Activated naive CD8-positive, alpha-beta T cell treated with anti-CD3 and anti-CD28 coated beads, Interleukin-2, amount 50 U/mL, for 24 hours (primary cell): ENCODE measurements around the gene LPAR3.

ENCODE experiments used
- ATAC-seq: fragments of 150-1000 bp; cut with Tn5 transposase; one replicate; pipeline ENCODE4 v1.10.0; 2021
- DNase-seq: peaks from one replicate; pipeline ENCODE4 v3.0.0; 2021
- H3K27ac Mint-ChIP-seq: one replicate; pipeline ENCODE4 v1.8.0; 2021; ENCODE audit warnings: mild to moderate bottlenecking, mixed read lengths
- H3K27me3 Mint-ChIP-seq: one replicate; pipeline ENCODE4 v1.8.0; 2021; ENCODE audit warnings: mixed read lengths
- H3K36me3 Mint-ChIP-seq: one replicate; pipeline ENCODE4 v1.8.0; 2021; ENCODE audit warnings: low read depth, mixed read lengths
- H3K4me1 Mint-ChIP-seq: one replicate; pipeline ENCODE4 v1.8.0; 2021; ENCODE audit warnings: mixed read lengths
- H3K4me3 Mint-ChIP-seq: one replicate; pipeline ENCODE4 v1.8.0; 2021; ENCODE audit warnings: mild to moderate bottlenecking, moderate library complexity, mixed read lengths
- H3K9me3 Mint-ChIP-seq: one replicate; pipeline ENCODE4 v1.8.0; 2021; ENCODE audit warnings: mixed read lengths

The LPAR3 gene

GRCh38 chr1:84884671-84885389 is 8.2 kb downstream of the LPAR3 start:
- Mint-ChIP-seq H3K27me3 (no peaks in the 10 kb centered on the region), H3K4me3 (no peak overlapping the region), H3K4me1 (peaks cover 7% of the 10 kb centered on the region), H3K9me3 (peaks cover 5% of the 10 kb centered on the region), H3K27ac (no peak overlapping the region), H3K36me3 (no peaks in the 10 kb centered on the region)
- ATAC-seq (no peak), DNase-seq (no peak)

GRCh38 chr1:84883286-84883685 is 9.7 kb downstream of the LPAR3 start:
- H3K27ac Mint-ChIP-seq: no peak overlapping the region
- H3K36me3 Mint-ChIP-seq: no peaks in the 10 kb centered on the region
- no peaks in the 10 kb centered on the region for H3K27me3 Mint-ChIP-seq
- DNase-seq (no peak), ATAC-seq (no peak)
- H3K4me1 Mint-ChIP-seq: no peaks in the 10 kb centered on the region
- peaks cover 5% of the 10 kb centered on the region for H3K9me3 Mint-ChIP-seq
- H3K4me3 Mint-ChIP-seq: no peak overlapping the region

GRCh38 chr1:84877592-84877991 is 15.4 kb downstream of the LPAR3 start:
- H3K27me3 Mint-ChIP-seq: no peaks in the 10 kb centered on the region
- H3K36me3 Mint-ChIP-seq: no peaks in the 10 kb centered on the region
- ATAC-seq: no peak
- peaks cover 4% of the 10 kb centered on the region for H3K4me1 Mint-ChIP-seq
- H3K4me3 Mint-ChIP-seq: no peak overlapping the region
- no peak overlapping the region for H3K27ac Mint-ChIP-seq
- H3K9me3 Mint-ChIP-seq: peaks cover 5% of the 10 kb centered on the region
- no peak for DNase-seq

- DNase-seq (no peak), ATAC-seq (no peak)
- peaks cover 4% of the 10 kb centered on the region for H3K27me3 Mint-ChIP-seq
- H3K4me1 Mint-ChIP-seq: peaks cover 4% of the 10 kb centered on the region
- no peak overlapping the region for H3K4me3 Mint-ChIP-seq
- no peak overlapping the region for H3K27ac Mint-ChIP-seq
- H3K36me3 Mint-ChIP-seq: no peaks in the 10 kb centered on the region
- peaks cover under 1% of the 10 kb centered on the region for H3K9me3 Mint-ChIP-seq
These were observed 16.7 kb downstream of the LPAR3 start for GRCh38 chr1:84876353-84876752.

GRCh38 chr1:84873366-84873765 is 19.6 kb downstream of the LPAR3 start:
- Mint-ChIP-seq H3K9me3 (no peaks in the 10 kb centered on the region), H3K4me3 (no peak overlapping the region), H3K4me1 (peaks cover 7% of the 10 kb centered on the region), H3K27ac (no peak overlapping the region), H3K27me3 (peaks cover 4% of the 10 kb centered on the region), H3K36me3 (no peaks in the 10 kb centered on the region)
- DNase-seq (no peak), ATAC-seq (no peak)

GRCh38 chr1:84872696-84873355 is 20.2 kb downstream of the LPAR3 start:
- Mint-ChIP-seq H3K27ac (no peak overlapping the region), H3K27me3 (peaks cover 4% of the 10 kb centered on the region), H3K36me3 (no peaks in the 10 kb centered on the region), H3K4me1 (peaks cover 7% of the 10 kb centered on the region), H3K9me3 (no peaks in the 10 kb centered on the region), H3K4me3 (no peak overlapping the region)
- no peak for ATAC-seq
- DNase-seq: no peak

- H3K4me1 Mint-ChIP-seq: peaks cover 3% of the 10 kb centered on the region
- DNase-seq (no peak), ATAC-seq (no peak)
- H3K4me3 Mint-ChIP-seq: no peak overlapping the region
- H3K27ac Mint-ChIP-seq: no peak overlapping the region
- H3K27me3 Mint-ChIP-seq: peaks cover 4% of the 10 kb centered on the region
- H3K36me3 Mint-ChIP-seq: no peaks in the 10 kb centered on the region
- no peaks in the 10 kb centered on the region for H3K9me3 Mint-ChIP-seq
These were observed 21.8 kb downstream of the LPAR3 start for GRCh38 chr1:84871181-84871580.

GRCh38 chr1:84870591-84870990 is 22.4 kb downstream of the LPAR3 start:
- peaks cover 3% of the 10 kb centered on the region for H3K4me1 Mint-ChIP-seq
- no peak overlapping the region for H3K4me3 Mint-ChIP-seq
- H3K27me3 Mint-ChIP-seq: peaks cover 4% of the 10 kb centered on the region
- H3K9me3 Mint-ChIP-seq: no peaks in the 10 kb centered on the region
- DNase-seq (no peak), ATAC-seq (no peak)
- no peaks in the 10 kb centered on the region for H3K36me3 Mint-ChIP-seq
- no peak overlapping the region for H3K27ac Mint-ChIP-seq

GRCh38 chr1:84869720-84870119 is 23.3 kb downstream of the LPAR3 start:
- no peak overlapping the region for H3K27ac Mint-ChIP-seq
- ATAC-seq: no peak
- H3K9me3 Mint-ChIP-seq: no peaks in the 10 kb centered on the region
- DNase-seq: no peak
- no peaks in the 10 kb centered on the region for H3K36me3 Mint-ChIP-seq
- no peak overlapping the region for H3K4me3 Mint-ChIP-seq
- peaks cover 3% of the 10 kb centered on the region for H3K4me1 Mint-ChIP-seq
- H3K27me3 Mint-ChIP-seq: peaks cover 6% of the 10 kb centered on the region

GRCh38 chr1:84862810-84863251 is 30.2 kb downstream of the LPAR3 start:
- Mint-ChIP-seq H3K9me3 (no peaks in the 10 kb centered on the region), H3K27ac (peak overlapping the region; percentile 13), H3K4me3 (peak overlapping the region; percentile 37), H3K4me1 (peaks cover 33% of the 10 kb centered on the region), H3K27me3 (peaks cover 2% of the 10 kb centered on the region), H3K36me3 (no peaks in the 10 kb centered on the region)
- ATAC-seq (peak; percentile 90), DNase-seq (peak; percentile 29)

GRCh38 chr1:84861988-84862644 is 30.9 kb downstream of the LPAR3 start:
- H3K27ac Mint-ChIP-seq: no peak overlapping the region
- no peak for DNase-seq
- ATAC-seq: no peak
- no peak overlapping the region for H3K4me3 Mint-ChIP-seq
- no peaks in the 10 kb centered on the region for H3K36me3 Mint-ChIP-seq
- no peaks in the 10 kb centered on the region for H3K9me3 Mint-ChIP-seq
- peaks cover 33% of the 10 kb centered on the region for H3K4me1 Mint-ChIP-seq
- peaks cover 2% of the 10 kb centered on the region for H3K27me3 Mint-ChIP-seq

- DNase-seq (no peak), ATAC-seq (no peak)
- H3K27me3 Mint-ChIP-seq: peaks cover 2% of the 10 kb centered on the region
- H3K9me3 Mint-ChIP-seq: no peaks in the 10 kb centered on the region
- H3K36me3 Mint-ChIP-seq: no peaks in the 10 kb centered on the region
- peaks cover 33% of the 10 kb centered on the region for H3K4me1 Mint-ChIP-seq
- no peak overlapping the region for H3K27ac Mint-ChIP-seq
- no peak overlapping the region for H3K4me3 Mint-ChIP-seq
These were observed 31.5 kb downstream of the LPAR3 start for GRCh38 chr1:84861516-84861915.

GRCh38 chr1:84859866-84860265 is 33.1 kb downstream of the LPAR3 start:
- peaks cover 42% of the 10 kb centered on the region for H3K4me1 Mint-ChIP-seq

GRCh38 chr1:84857906-84858305 is 35.1 kb downstream of the LPAR3 start:
- DNase-seq: no peak
- peaks cover 47% of the 10 kb centered on the region for H3K4me1 Mint-ChIP-seq
- H3K27ac Mint-ChIP-seq: no peak overlapping the region
- no peak for ATAC-seq
- H3K27me3 Mint-ChIP-seq: no peaks in the 10 kb centered on the region
- no peak overlapping the region for H3K4me3 Mint-ChIP-seq
- no peaks in the 10 kb centered on the region for H3K36me3 Mint-ChIP-seq
- no peaks in the 10 kb centered on the region for H3K9me3 Mint-ChIP-seq

More at GRCh38 chr1:84859866-84860265, 33.1 kb downstream of the LPAR3 start:
- no peaks in the 10 kb centered on the region for H3K36me3 Mint-ChIP-seq
- DNase-seq (no peak), ATAC-seq (no peak)
- H3K4me3 Mint-ChIP-seq: no peak overlapping the region
- peaks cover 2% of the 10 kb centered on the region for H3K27me3 Mint-ChIP-seq
- H3K27ac Mint-ChIP-seq: no peak overlapping the region
- no peaks in the 10 kb centered on the region for H3K9me3 Mint-ChIP-seq

GRCh38 chr1:84856726-84857270 is 36.2 kb downstream of the LPAR3 start:
- Mint-ChIP-seq H3K4me3 (no peak overlapping the region), H3K4me1 (peaks cover 36% of the 10 kb centered on the region), H3K36me3 (no peaks in the 10 kb centered on the region), H3K9me3 (no peaks in the 10 kb centered on the region), H3K27ac (no peak overlapping the region), H3K27me3 (no peaks in the 10 kb centered on the region)
- DNase-seq (no peak), ATAC-seq (no peak)
